Esophagus muscularis mucosa (tissue), 4 donors: ENCODE results near the gene SMIM22. TPM values are rescaled to one million over a fixed set of nuclear protein-coding genes. Genes with fewer than 3 reads are reported as not detected.
"Not testable (repeated sequence)": the region's sequence is repeated elsewhere in the genome, so short reads cannot be mapped to it uniquely, and the experiment has no call there.

Source experiments
- DNase-seq: peaks from one replicate; pipeline ENCODE4 v3.0.0-alpha.2; 2017; ENCODE audit errors: extremely low spot score
- H3K27ac ChIP-seq, 4 donors: fragments of 200-600 bp; sonication (generic); replicated peaks in 1 of 4; 1 replicate in 3 of 4; 2 replicates in 1 of 4; pipeline ENCODE4 v1.5.1; 2016 to 2019; ENCODE audit warnings: mild to moderate bottlenecking in 1 of 4
- H3K27me3 ChIP-seq, 4 donors: fragments of 200-600 bp; sonication (generic); one replicate each; pipeline versions ENCODE4 v1.5.1 to v1.6.0; 2016 to 2019
- H3K36me3 ChIP-seq, 4 donors: fragments of 200-600 bp; sonication (generic); one replicate each; pipeline ENCODE4 v1.5.1; 2016 to 2019
- H3K4me1 ChIP-seq, 4 donors: fragments of 200-600 bp; sonication (generic); one replicate each; pipeline ENCODE4 v1.5.1; 2016 to 2019
- H3K4me3 ChIP-seq, 4 donors: fragments of 200-600 bp; sonication (generic); 1 replicate in 2 of 4; 2 replicates in 2 of 4; pipeline ENCODE4 v1.5.1; 2016 to 2019; ENCODE audit warnings: mild to moderate bottlenecking in 4 of 4, moderate library complexity in 1 of 4
- H3K9me3 ChIP-seq, 4 donors: fragments of 200-600 bp; sonication (generic); 1 replicate in 3 of 4; 2 replicates in 1 of 4; pipeline ENCODE4 v1.5.1; 2016 to 2019
- EP300 ChIP-seq: sonication (generic); formaldehyde crosslinking; IDR thresholded peaks from one replicate; pipeline ENCODE4 v1.6.1; 2017; ENCODE audit warnings: antibody characterized with exemption
- POLR2A ChIP-seq: fragments of 450-650 bp; IDR thresholded peaks from one replicate; pipeline ENCODE4 v1.6.1; 2017; ENCODE audit warnings: antibody characterized with exemption, moderate library complexity, mild to moderate bottlenecking, low read depth
- POLR2AphosphoS5 ChIP-seq, 2 donors: sonication (generic); formaldehyde crosslinking; IDR thresholded peaks; one replicate each; pipeline ENCODE4 v1.6.1; 2017; ENCODE audit warnings: antibody characterized with exemption in 2 of 2
- WGBS: methylation state at CpG from one replicate; pipeline ENCODE4 v1.1.5; 2018; 5-methylcytosine and 5-hydroxymethylcytosine counted together
- intact Hi-C: fragments of 100-400 bp; cut with DNase I; formaldehyde crosslinking; loops from one replicate; pipeline ENCODE4 v1.15.1; 2023
- total RNA-seq, 4 donors: library from RNA; depleted of rRNA; stranded (reverse); fragments of >200 nt; gene quantifications; one replicate each; pipeline versions ENCODE4 v1.1.0 to v1.2.1, GENCODE V29; 2016
- TF ChIP-seq, protein P1 (sequence below), 3 experiments: fragments of 200-600 bp in 2 of 3; fragments of 450-650 bp in 1 of 3; sonication (generic) in 2 of 3; IDR thresholded peaks; one replicate each; pipeline ENCODE4 v1.5.1; 2017 to 2019; ENCODE audit warnings: antibody characterized with exemption in 3 of 3, mild to moderate bottlenecking in 2 of 3, moderate library complexity in 1 of 3

SMIM22 gene
- total RNA-seq, 4 donors from 2014 or later = not detected

DNA sequence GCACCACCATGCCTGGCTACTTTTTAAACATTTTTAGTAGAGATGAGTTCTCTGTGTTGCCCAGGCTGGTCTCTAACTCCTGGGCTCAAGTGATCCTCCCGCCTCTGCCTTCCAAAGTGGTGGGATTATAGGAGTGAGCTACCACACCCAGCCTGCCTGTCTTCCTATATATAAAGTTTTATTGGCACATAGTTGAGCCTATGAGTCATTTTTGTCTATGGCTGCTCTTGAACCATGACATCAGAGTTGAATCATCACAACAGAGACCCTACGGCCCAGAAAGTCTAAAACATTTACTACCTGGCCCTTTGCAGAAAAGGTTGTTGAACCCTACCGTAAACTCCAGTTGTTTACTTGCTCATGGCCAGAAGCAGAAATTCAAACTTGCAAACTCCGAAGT, 14.9 kb upstream of the SMIM22 start:
- Histone ChIP-seq H3K27ac (no peak overlapping the region), H3K9me3 (no peaks in the 10 kb centered on the region), H3K4me1 (no peaks in the 10 kb centered on the region), H3K4me3 (no peak overlapping the region), H3K27me3 (peaks cover 0 to 4% (median 0%) of the 10 kb centered on the region in 4 donors), H3K36me3 (no peaks in the 10 kb centered on the region)
- intact Hi-C loops = no loop called here
- no peak for DNase-seq
- TF ChIP-seq, protein P1, sequence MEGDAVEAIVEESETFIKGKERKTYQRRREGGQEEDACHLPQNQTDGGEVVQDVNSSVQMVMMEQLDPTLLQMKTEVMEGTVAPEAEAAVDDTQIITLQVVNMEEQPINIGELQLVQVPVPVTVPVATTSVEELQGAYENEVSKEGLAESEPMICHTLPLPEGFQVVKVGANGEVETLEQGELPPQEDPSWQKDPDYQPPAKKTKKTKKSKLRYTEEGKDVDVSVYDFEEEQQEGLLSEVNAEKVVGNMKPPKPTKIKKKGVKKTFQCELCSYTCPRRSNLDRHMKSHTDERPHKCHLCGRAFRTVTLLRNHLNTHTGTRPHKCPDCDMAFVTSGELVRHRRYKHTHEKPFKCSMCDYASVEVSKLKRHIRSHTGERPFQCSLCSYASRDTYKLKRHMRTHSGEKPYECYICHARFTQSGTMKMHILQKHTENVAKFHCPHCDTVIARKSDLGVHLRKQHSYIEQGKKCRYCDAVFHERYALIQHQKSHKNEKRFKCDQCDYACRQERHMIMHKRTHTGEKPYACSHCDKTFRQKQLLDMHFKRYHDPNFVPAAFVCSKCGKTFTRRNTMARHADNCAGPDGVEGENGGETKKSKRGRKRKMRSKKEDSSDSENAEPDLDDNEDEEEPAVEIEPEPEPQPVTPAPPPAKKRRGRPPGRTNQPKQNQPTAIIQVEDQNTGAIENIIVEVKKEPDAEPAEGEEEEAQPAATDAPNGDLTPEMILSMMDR (IDR thresholded peaks at IDR 0.05) = no peak
- TF ChIP-seq EP300 (no peak), POLR2AphosphoS5 (IDR thresholded peaks at IDR 0.05) (no peak), POLR2A (no peak)
- WGBS = 83% methylated on average over 4 of the region's 4 CpGs

DNA sequence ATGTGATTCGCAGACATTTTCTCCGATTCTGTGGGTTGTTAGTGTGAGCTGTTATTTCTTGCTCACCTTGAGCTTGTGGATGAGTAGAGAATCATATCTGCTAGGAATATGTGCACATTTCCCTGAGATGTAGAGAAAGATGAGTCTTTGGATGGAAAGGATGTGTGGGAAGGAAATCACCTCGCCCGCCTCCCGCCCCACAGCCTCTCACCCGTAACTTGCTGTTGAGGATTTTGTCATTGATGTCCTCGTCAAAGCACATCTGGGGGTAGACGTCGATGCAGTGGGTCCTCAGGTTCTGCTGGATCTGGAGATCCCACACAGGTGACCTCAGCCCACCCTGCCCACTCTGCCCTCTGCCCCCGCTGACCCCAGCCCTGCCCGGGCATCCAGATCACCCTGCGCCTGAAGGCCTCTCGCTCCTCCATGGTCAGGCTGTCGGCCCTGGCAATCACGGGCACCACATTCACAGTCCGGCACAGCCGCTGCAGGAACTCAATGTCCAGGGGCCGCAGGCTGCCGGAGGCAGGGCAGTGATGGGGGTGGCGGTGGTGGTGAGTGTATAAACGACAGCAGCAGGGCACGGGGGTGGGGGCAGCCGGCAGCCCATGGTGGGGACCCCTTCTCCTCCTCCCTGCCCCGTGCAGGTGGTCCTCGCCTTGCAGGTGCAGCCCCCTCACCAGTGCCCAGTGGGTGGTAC, 11.8 kb upstream of the SMIM22 start:
- no peaks in the 10 kb centered on the region for H3K9me3 ChIP-seq
- no peaks in the 10 kb centered on the region for H3K36me3 ChIP-seq
- no peak overlapping the region for H3K4me3 ChIP-seq
- TF ChIP-seq POLR2A = no peak
- TF ChIP-seq EP300 = no peak
- TF ChIP-seq, protein P1 (IDR thresholded peaks at IDR 0.05) = no peak
- no peak for TF ChIP-seq POLR2AphosphoS5 (IDR thresholded peaks at IDR 0.05)
- H3K27me3 ChIP-seq = no peaks in the 10 kb centered on the region
- no peak for DNase-seq
- intact Hi-C loops = no loop called here
- no peaks in the 10 kb centered on the region for H3K4me1 ChIP-seq
- no peak overlapping the region for H3K27ac ChIP-seq
- 91% methylated on average over 9 of the region's 25 CpGs for WGBS

DNA sequence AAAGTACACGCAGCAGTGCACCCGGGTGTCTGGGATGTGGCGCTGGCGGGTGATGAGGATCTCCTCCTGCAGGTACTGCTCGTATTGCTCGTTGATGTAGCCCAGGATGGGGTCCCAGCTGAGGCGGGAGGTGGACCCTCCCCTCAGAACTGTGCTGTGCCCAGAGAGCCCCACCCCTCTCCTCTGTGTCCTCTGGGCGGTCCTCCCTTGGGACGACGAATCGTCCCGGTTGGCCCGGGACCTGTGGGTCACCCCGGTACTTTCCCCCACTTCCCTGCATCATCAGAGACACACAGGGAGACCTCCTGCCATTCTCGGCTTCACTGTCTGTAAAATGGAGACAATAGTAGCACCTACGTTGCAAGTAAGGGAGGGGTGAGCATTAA, 11.2 kb upstream of the SMIM22 start:
- H3K9me3 ChIP-seq = no peaks in the 10 kb centered on the region
- intact Hi-C loops = no loop called here

DNA sequence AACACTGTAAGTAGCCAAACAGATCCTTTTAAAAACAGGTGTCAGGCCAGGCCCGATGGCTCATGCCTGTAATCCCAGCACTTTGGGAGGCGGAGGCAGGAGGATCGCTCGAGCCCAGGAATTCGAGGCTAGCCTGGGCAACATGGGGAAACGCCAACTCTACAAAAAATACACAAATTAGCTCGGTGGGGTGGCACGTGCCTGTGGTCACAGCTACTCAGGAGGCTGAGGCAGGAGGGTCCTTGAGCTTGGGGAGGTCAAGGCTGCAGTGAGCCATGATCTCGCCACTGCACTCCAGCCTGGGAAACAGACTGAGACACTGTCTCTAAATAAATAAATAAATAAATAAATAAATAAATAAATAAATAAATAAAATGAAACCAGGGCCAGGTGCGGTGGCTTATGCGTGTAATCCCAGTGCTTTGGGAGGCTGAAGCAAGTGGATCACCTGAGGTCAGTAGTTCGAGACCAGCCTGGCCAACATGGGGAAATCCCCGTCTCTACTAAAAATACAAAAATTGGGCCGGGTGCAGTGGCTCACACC, 10.7 kb upstream of the SMIM22 start:
- DNase-seq, H3K27ac ChIP-seq, intact Hi-C loops, H3K9me3 ChIP-seq, H3K36me3 ChIP-seq, H3K4me1 ChIP-seq, H3K27me3 ChIP-seq, H3K4me3 ChIP-seq: not testable (repeated sequence)
- 90% methylated on average over 14 of the region's 14 CpGs for WGBS

More for the DNA sequence above, 11.2 kb upstream of the SMIM22 start:
- H3K4me3 ChIP-seq = no peak overlapping the region
- no peaks in the 10 kb centered on the region for H3K36me3 ChIP-seq
- no peak overlapping the region for H3K27ac ChIP-seq
- WGBS = 73% methylated on average over 3 of the region's 16 CpGs
- no peaks in the 10 kb centered on the region for H3K27me3 ChIP-seq
- DNase-seq = no peak
- TF ChIP-seq POLR2A (no peak), POLR2AphosphoS5 (IDR thresholded peaks at IDR 0.05) (no peak), EP300 (no peak)
- TF ChIP-seq, protein P1 (IDR thresholded peaks at IDR 0.05) = no peak
- no peaks in the 10 kb centered on the region for H3K4me1 ChIP-seq

DNA sequence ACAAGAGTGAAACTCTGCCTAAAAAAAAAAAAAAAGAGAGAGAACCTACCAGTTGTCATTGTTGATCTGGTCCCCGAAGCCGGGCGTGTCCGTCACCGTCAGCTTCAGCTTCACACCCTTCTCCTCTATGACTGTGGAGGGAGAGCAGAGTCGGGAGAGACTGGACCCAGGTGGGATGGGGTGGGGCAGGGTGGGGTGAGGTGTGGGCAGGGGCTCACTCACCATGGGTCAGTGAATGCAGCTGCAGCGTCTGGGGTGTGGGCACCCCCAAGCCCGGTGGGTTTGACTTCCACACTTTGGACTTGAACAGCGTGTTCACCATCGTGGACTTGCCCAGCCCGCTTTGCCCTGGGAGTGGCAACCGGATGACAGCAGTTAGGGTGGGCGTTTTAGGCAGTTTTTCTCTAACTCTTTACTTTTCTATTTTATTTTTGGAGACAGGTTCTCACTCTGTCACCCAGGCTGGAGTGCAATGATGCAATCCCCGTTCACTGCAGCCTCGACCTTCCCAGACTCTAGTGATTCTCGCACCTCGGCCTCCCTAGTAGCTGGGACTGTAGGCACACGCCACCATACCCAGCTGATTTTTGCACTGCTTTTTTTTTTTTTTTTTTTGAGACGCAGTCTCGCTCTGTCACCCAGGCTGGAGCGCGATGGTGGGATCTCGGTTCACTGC, 9.3 kb upstream of the SMIM22 start:
- no peak for TF ChIP-seq POLR2AphosphoS5 (IDR thresholded peaks at IDR 0.05)
- H3K27me3 ChIP-seq = no peaks in the 10 kb centered on the region
- H3K27ac ChIP-seq = no peak overlapping the region
- 88% methylated on average over 23 of the region's 23 CpGs for WGBS
- no peak for DNase-seq
- H3K36me3 ChIP-seq = no peaks in the 10 kb centered on the region
- intact Hi-C loops = no loop called here
- no peaks in the 10 kb centered on the region for H3K9me3 ChIP-seq
- H3K4me3 ChIP-seq = no peak overlapping the region
- H3K4me1 ChIP-seq = no peaks in the 10 kb centered on the region
